Neural crest cell (in vitro differentiated cells): ENCODE data around the gene GGTLC1. TPM values are rescaled to one million over a fixed set of nuclear protein-coding genes. Genes with fewer than 3 reads are reported as not detected.
"Not testable (repeated sequence)": the region's sequence is repeated elsewhere in the genome, so short reads cannot be mapped to it uniquely, and the experiment has no call there.

ENCODE experiments used
- DNase-seq: peaks from one replicate; pipeline ENCODE4 v3.0.0; 2021; ENCODE audit warnings: low read depth, mixed read lengths, low spot score
- H3K27ac Mint-ChIP-seq: one replicate; pipeline ENCODE4 v1.8.0; 2021; ENCODE audit warnings: mild to moderate bottlenecking, mixed read lengths; ENCODE audit not compliant: unreplicated experiment
- H3K27me3 Mint-ChIP-seq: 2 replicates; pipeline ENCODE4 v1.8.0; 2021; ENCODE audit warnings: low read depth, mild to moderate bottlenecking, mixed read lengths
- H3K36me3 Mint-ChIP-seq: 2 replicates; pipeline ENCODE4 v1.8.0; 2021; ENCODE audit warnings: low read depth, mild to moderate bottlenecking, mixed read lengths
- H3K4me1 Mint-ChIP-seq: 2 replicates; pipeline ENCODE4 v1.8.0; 2021; ENCODE audit warnings: mixed read lengths
- H3K4me3 Mint-ChIP-seq: one replicate; pipeline ENCODE4 v1.8.0; 2021; ENCODE audit warnings: mild to moderate bottlenecking, mixed read lengths
- H3K9me3 Mint-ChIP-seq: 2 replicates; pipeline ENCODE4 v1.8.0; 2021; ENCODE audit warnings: mixed read lengths
- total RNA-seq: library from RNA; stranded (reverse); gene quantifications from 2 replicates; pipeline ENCODE4 v1.2.1, GENCODE V29; 2021
- TF ChIP-seq, protein P1 (sequence below): fragments of 200-600 bp; sonication (generic); conservative IDR thresholded peaks from 2 replicates; pipeline ENCODE4 v1.5.0; 2021; ENCODE audit warnings: antibody characterized with exemption, mild to moderate bottlenecking

The GGTLC1 gene
- total RNA-seq, 1 donor from 2014 or later, result not detected

DNA sequence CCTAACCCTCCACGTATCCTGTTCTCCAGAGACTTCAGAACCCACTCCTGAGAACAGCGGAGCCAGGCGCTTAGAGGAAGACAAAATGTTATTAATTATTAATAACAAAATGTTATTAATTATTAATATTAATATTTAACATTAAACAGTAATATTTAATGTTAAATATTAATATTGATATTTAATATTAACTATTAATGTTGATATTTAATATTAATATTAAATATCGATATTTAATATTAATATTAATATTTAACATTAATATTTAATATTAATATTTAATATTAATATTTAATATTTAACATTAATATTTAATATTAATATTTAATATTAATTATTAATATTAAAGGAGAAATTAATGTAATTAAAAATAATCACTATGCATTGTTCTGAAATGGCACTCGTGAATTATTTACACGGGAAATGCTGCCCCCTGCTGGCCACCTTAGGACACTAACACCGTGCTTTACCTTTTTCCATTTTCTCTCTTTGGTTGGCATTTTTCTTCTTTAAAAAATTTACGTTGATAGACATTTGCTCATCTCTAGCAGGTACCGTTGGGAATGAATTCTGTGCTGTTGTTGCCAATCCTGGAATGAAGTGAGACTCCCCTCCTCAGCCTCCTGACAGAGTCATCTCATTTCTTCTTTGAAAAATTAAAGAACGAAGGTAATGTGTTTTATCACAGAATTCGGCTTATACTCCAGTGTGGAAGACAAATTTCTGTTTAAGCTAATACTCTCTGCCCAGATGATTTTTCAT is 7.5 kb upstream of the GGTLC1 start:
- no peak overlapping the region for H3K27ac Mint-ChIP-seq
- H3K4me1 Mint-ChIP-seq, result no peaks in the 10 kb centered on the region
- H3K4me3 Mint-ChIP-seq, result no peak overlapping the region
- H3K36me3 Mint-ChIP-seq, result no peaks in the 10 kb centered on the region
- no peaks in the 10 kb centered on the region for H3K9me3 Mint-ChIP-seq
- H3K27me3 Mint-ChIP-seq, result peaks cover 11% of the 10 kb centered on the region
- peak; percentile 40 for DNase-seq
- TF ChIP-seq, protein P1, sequence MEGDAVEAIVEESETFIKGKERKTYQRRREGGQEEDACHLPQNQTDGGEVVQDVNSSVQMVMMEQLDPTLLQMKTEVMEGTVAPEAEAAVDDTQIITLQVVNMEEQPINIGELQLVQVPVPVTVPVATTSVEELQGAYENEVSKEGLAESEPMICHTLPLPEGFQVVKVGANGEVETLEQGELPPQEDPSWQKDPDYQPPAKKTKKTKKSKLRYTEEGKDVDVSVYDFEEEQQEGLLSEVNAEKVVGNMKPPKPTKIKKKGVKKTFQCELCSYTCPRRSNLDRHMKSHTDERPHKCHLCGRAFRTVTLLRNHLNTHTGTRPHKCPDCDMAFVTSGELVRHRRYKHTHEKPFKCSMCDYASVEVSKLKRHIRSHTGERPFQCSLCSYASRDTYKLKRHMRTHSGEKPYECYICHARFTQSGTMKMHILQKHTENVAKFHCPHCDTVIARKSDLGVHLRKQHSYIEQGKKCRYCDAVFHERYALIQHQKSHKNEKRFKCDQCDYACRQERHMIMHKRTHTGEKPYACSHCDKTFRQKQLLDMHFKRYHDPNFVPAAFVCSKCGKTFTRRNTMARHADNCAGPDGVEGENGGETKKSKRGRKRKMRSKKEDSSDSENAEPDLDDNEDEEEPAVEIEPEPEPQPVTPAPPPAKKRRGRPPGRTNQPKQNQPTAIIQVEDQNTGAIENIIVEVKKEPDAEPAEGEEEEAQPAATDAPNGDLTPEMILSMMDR, result peak; percentile 86

- not testable (repeated sequence) for H3K9me3 Mint-ChIP-seq, H3K36me3 Mint-ChIP-seq, H3K4me1 Mint-ChIP-seq
Measured at GRCh38 chr20:23995291-23995690, 6.7 kb upstream of the GGTLC1 start.

GRCh38 chr20:23994001-23994633 is 5.5 kb upstream of the GGTLC1 start:
- not testable (repeated sequence) for H3K4me1 Mint-ChIP-seq, H3K27ac Mint-ChIP-seq, H3K27me3 Mint-ChIP-seq, H3K4me3 Mint-ChIP-seq, H3K36me3 Mint-ChIP-seq, DNase-seq, H3K9me3 Mint-ChIP-seq

More at GRCh38 chr20:23995291-23995690, 6.7 kb upstream of the GGTLC1 start:
- peaks cover 11% of the 10 kb centered on the region for H3K27me3 Mint-ChIP-seq
- not testable (repeated sequence) for H3K27ac Mint-ChIP-seq, H3K4me3 Mint-ChIP-seq, DNase-seq

DNA sequence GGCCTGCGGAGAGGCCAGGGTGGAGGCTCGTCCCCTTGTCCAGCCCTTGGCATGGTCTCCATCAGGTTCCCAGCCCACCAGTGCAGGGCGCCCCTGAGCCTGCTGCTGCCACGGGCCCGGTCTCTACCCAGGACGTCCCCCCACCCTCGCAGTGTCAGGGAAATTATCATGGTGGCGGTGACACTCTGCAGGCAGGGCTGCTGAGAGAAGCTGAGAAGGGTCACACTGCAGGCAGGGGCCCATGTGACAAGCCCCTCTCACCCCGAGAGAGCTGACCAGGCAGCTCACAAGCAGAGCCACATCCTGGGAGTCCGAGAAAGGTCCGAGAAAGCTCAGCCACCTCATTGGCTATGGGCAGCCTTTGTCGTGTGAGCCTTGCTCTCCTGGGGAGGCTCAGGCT is 4.9 kb upstream of the GGTLC1 start:
- H3K27me3 Mint-ChIP-seq, result not testable (repeated sequence)

DNA sequence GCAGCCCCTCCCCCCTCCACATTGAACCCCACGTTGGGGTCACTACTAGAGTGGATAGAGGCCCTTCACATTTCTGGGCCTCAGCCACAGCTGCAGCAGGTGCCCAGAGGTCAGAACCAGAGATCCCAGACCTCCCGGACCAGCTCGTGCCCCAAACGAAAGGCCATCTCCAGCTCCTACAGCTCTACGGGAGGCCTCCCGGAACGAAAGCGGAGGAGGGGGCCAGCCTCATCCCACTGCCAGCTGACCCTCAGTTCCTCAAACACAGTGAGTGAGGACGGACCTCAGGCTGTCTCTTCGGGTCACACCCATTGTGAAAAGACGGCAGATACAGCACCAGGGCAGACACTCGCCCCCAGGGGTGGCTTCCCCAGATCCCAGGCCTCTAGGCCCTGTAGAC is 1.7 kb upstream of the GGTLC1 start:
- not testable (repeated sequence) for DNase-seq, H3K4me3 Mint-ChIP-seq, H3K9me3 Mint-ChIP-seq, H3K4me1 Mint-ChIP-seq, H3K27me3 Mint-ChIP-seq, H3K27ac Mint-ChIP-seq, H3K36me3 Mint-ChIP-seq

More for the DNA sequence above, 4.9 kb upstream of the GGTLC1 start:
- DNase-seq, H3K27ac Mint-ChIP-seq, H3K36me3 Mint-ChIP-seq, H3K9me3 Mint-ChIP-seq, H3K4me3 Mint-ChIP-seq, H3K4me1 Mint-ChIP-seq: not testable (repeated sequence)

DNA sequence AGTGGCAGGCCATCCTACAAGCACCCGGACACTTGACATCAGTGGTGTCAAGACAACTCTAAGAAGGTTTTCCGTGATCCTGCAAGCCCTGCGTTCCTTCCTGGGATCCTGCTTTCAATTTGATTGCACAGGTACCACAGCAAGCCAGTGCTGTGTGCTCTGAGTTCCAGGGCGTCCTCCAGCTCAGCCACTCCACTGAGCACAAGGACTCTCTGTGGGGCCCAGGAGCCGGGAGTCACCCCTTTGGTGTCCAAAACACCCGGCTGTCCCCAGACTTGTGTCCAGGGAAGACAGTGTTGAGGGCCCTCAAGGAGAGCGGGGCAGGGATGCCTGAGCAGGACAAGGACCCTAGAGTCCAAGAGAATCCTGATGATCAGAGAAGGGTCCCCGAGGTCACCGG is 387 bp upstream of the GGTLC1 start:
- H3K36me3 Mint-ChIP-seq, H3K27me3 Mint-ChIP-seq, H3K9me3 Mint-ChIP-seq, H3K4me3 Mint-ChIP-seq, H3K27ac Mint-ChIP-seq, H3K4me1 Mint-ChIP-seq, DNase-seq: not testable (repeated sequence)

DNA sequence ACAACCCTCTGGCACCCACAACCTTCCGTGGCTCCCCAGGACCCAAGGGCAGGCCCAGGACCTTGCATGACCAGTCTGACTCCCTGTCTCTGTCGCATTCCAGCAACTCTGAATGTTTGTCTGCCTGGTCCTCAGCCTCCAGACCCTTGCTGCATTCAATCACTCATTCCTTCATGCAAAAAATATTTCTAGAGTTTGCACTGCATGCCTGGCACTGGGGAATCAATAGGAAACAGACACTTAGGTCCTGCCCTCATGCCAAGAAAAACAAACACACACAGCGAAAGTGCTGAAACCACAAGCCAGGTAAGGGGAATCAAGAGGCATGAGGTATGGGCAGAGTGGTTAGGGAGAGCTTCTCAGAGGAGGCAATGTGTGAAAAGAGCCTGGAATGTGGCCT is 1.9 kb downstream of the GGTLC1 start:
- not testable (repeated sequence) for H3K36me3 Mint-ChIP-seq, H3K4me1 Mint-ChIP-seq, H3K27ac Mint-ChIP-seq, DNase-seq, H3K9me3 Mint-ChIP-seq, H3K4me3 Mint-ChIP-seq, H3K27me3 Mint-ChIP-seq

GRCh38 chr20:23986310-23986709 is 2.3 kb downstream of the GGTLC1 start:
- not testable (repeated sequence) for H3K27ac Mint-ChIP-seq, DNase-seq, H3K4me3 Mint-ChIP-seq, H3K27me3 Mint-ChIP-seq, H3K9me3 Mint-ChIP-seq, H3K36me3 Mint-ChIP-seq, H3K4me1 Mint-ChIP-seq

DNA sequence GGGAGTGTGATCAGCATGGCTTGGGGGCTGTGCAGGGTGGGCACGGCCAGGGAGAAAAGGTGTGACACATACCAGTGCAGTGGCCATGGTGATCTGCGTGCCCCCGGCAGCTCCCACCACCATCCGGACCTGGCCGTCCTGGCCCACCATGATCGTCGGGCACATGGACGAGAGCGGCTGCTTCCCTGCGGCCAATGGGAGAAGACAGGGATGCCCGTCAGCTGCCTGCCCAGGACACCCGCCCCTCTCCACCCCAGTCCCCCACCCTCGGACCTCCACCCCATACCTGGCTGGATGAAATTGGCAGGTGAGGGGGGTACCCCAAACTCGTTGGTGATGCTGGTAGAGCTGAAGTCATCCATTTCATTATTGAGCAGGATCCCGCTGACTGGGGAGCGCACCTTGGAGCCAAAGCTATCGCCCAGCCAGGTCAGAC is 2.8 kb downstream of the GGTLC1 start:
- DNase-seq, H3K27ac Mint-ChIP-seq, H3K4me1 Mint-ChIP-seq, H3K9me3 Mint-ChIP-seq, H3K27me3 Mint-ChIP-seq, H3K4me3 Mint-ChIP-seq, H3K36me3 Mint-ChIP-seq: not testable (repeated sequence)

DNA sequence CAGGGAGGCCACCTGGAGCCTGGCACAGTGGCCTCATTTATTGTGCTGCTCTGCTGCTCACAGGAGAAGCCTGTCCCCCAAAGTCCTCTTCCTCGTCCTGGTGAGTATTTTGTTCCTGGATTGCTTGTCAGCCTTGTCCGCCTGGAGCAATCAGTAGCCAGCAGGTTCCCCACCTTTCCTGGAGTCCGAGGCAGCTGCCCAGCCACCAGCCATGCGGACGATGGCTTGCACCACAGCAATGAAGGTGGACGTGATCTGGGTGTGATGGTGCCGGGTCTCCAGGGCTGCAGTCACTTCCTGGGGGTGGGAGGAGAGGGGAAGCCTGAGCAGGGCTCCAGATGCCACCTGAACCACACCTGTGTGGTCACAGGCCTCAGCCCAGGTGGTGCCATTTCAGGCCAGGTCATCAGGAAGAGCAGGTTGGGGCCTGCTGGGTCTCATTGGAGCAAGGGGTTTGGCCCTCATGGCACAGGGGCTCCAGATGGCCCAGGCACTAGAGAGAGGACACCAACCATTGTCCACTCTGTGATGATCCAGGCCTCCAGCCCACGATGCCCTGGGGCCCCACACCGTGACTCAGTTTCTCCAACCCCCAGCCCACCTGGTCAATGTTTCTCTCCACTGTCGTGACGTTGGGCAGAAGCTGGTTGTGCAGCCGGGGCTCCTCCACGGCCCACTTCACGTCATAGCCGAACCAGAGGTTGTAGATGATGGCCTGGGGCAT is 3.4 kb downstream of the GGTLC1 start:
- not testable (repeated sequence) for H3K9me3 Mint-ChIP-seq, H3K27me3 Mint-ChIP-seq, H3K36me3 Mint-ChIP-seq, DNase-seq, H3K4me3 Mint-ChIP-seq, H3K27ac Mint-ChIP-seq, H3K4me1 Mint-ChIP-seq
